T-helper 2 cell treated with Interferon-gamma antibody and Interleukin-4, amounts not matched to agents 5 μg/mL and 100 μg/mL, for 36 hours (primary cell): ENCODE measurements around the gene NDOR1.

Experiments used
- DNase-seq: peaks from one replicate; pipeline ENCODE4 v3.0.0; 2021; ENCODE audit warnings: low spot score
- H3K27ac Mint-ChIP-seq: one replicate; pipeline ENCODE4 v1.8.0; 2021; ENCODE audit warnings: mild to moderate bottlenecking, mixed read lengths
- H3K27me3 Mint-ChIP-seq: one replicate; pipeline ENCODE4 v1.8.0; 2021; ENCODE audit warnings: low read depth, mixed read lengths
- H3K36me3 Mint-ChIP-seq: one replicate; pipeline ENCODE4 v1.8.0; 2021; ENCODE audit warnings: low read depth, mixed read lengths
- H3K4me1 Mint-ChIP-seq: one replicate; pipeline ENCODE4 v1.8.0; 2021; ENCODE audit warnings: low read depth, mixed read lengths
- H3K4me3 Mint-ChIP-seq: one replicate; pipeline ENCODE4 v1.8.0; 2022; ENCODE audit warnings: mild to moderate bottlenecking, moderate library complexity, mixed read lengths
- H3K9me3 Mint-ChIP-seq: one replicate; pipeline ENCODE4 v1.8.0; 2021; ENCODE audit warnings: mixed read lengths

NDOR1 gene

GRCh38 chr9:137230705-137231371 lies 25.3 kb downstream of the NDOR1 start, which contains the start of gene SLC34A3:
TSS of gene SLC34A3 (plus strand) at chr9:137230901. CDS start at chr9:137231703, 802 bp downstream.
- Mint-ChIP-seq H3K9me3 (no peaks in the 10 kb centered on the region), H3K27me3 (peaks cover 2% of the 10 kb centered on the region), H3K4me3 (no peak within 1 kb of the TSS), H3K36me3 (no peaks in the 10 kb centered on the region), H3K27ac (no peak within 1 kb of the TSS), H3K4me1 (peaks cover 2% of the 10 kb centered on the region)
- no peak for DNase-seq

- Mint-ChIP-seq H3K27me3 (peaks cover 2% of the 10 kb centered on the region), H3K27ac (no peak overlapping the region), H3K36me3 (no peaks in the 10 kb centered on the region), H3K4me3 (no peak overlapping the region), H3K9me3 (no peaks in the 10 kb centered on the region), H3K4me1 (peaks cover 2% of the 10 kb centered on the region)
- DNase-seq: no peak
These were observed 26.0 kb downstream of the NDOR1 start for GRCh38 chr9:137231372-137232039.

GRCh38 chr9:137232101-137232500 lies 26.6 kb downstream of the NDOR1 start:
- no peaks in the 10 kb centered on the region for H3K9me3 Mint-ChIP-seq
- DNase-seq: no peak
- no peak overlapping the region for H3K4me3 Mint-ChIP-seq
- H3K36me3 Mint-ChIP-seq: no peaks in the 10 kb centered on the region
- no peak overlapping the region for H3K27ac Mint-ChIP-seq
- H3K27me3 Mint-ChIP-seq: peaks cover 2% of the 10 kb centered on the region
- peaks cover 2% of the 10 kb centered on the region for H3K4me1 Mint-ChIP-seq

- DNase-seq: no peak
- H3K27ac Mint-ChIP-seq: no peak overlapping the region
- peaks cover 2% of the 10 kb centered on the region for H3K4me1 Mint-ChIP-seq
- H3K4me3 Mint-ChIP-seq: no peak overlapping the region
- no peaks in the 10 kb centered on the region for H3K9me3 Mint-ChIP-seq
- H3K27me3 Mint-ChIP-seq: peaks cover 2% of the 10 kb centered on the region
- no peaks in the 10 kb centered on the region for H3K36me3 Mint-ChIP-seq
These were observed 27.0 kb downstream of the NDOR1 start for GRCh38 chr9:137232510-137232909.

DNA sequence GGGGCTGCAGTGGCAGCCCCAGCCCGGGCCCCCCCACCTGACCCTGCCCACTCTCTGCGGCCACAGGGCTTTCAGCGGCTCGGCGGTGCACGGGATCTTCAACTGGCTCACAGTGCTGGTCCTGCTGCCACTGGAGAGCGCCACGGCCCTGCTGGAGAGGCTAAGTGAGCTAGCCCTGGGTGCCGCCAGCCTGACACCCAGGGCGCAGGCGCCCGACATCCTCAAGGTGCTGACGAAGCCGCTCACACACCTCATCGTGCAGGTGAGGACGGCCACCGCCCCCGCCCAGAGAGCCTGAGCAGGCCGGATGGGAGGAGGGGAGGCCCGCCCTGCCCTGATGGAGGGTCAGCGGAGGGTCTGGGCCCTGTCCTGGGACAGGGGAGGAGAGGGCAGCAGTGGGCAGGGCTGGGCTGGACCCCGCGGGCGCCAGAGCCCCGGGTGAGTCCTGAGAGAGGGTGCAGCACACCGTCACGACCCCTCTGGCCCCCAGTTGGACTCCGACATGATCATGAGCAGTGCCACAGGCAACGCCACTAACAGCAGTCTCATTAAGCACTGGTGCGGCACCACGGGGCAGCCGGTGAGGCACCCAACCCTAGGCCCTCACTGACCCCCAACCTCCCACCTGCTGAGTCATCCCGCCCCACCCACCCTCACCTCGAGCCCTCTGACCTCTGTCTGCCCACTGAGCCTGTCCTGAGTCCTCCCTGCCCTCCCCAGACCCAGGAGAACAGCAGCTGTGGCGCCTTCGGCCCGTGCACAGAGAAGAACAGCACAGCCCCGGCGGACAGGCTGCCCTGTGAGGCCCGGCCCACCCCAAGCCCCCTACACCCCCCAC lies 27.9 kb downstream of the NDOR1 start:
- Mint-ChIP-seq H3K4me1 (no peaks in the 10 kb centered on the region), H3K36me3 (no peaks in the 10 kb centered on the region), H3K27ac (no peak overlapping the region), H3K4me3 (no peak overlapping the region), H3K9me3 (no peaks in the 10 kb centered on the region), H3K27me3 (no peaks in the 10 kb centered on the region)
- no peak for DNase-seq

GRCh38 chr9:137234055-137234697 lies 28.7 kb downstream of the NDOR1 start:
- H3K27me3 Mint-ChIP-seq: no peaks in the 10 kb centered on the region
- no peaks in the 10 kb centered on the region for H3K9me3 Mint-ChIP-seq
- H3K4me1 Mint-ChIP-seq: peaks cover 5% of the 10 kb centered on the region
- H3K4me3 Mint-ChIP-seq: no peak overlapping the region
- no peak overlapping the region for H3K27ac Mint-ChIP-seq
- no peaks in the 10 kb centered on the region for H3K36me3 Mint-ChIP-seq
- no peak for DNase-seq

GRCh38 chr9:137234758-137235423 lies 29.4 kb downstream of the NDOR1 start:
- no peak for DNase-seq
- peaks cover 5% of the 10 kb centered on the region for H3K4me1 Mint-ChIP-seq
- H3K27me3 Mint-ChIP-seq: no peaks in the 10 kb centered on the region
- no peak overlapping the region for H3K27ac Mint-ChIP-seq
- H3K36me3 Mint-ChIP-seq: no peaks in the 10 kb centered on the region
- no peak overlapping the region for H3K4me3 Mint-ChIP-seq
- H3K9me3 Mint-ChIP-seq: no peaks in the 10 kb centered on the region

- DNase-seq: no peak
- Mint-ChIP-seq H3K36me3 (no peaks in the 10 kb centered on the region), H3K4me1 (peaks cover 5% of the 10 kb centered on the region), H3K9me3 (no peaks in the 10 kb centered on the region), H3K27me3 (no peaks in the 10 kb centered on the region), H3K27ac (no peak overlapping the region), H3K4me3 (no peak overlapping the region)
These were observed 30.1 kb downstream of the NDOR1 start for GRCh38 chr9:137235424-137236237.

- no peak overlapping the region for H3K4me3 Mint-ChIP-seq
- no peaks in the 10 kb centered on the region for H3K9me3 Mint-ChIP-seq
- H3K36me3 Mint-ChIP-seq: peaks cover 3% of the 10 kb centered on the region
- H3K27me3 Mint-ChIP-seq: peaks cover 2% of the 10 kb centered on the region
- peaks cover 7% of the 10 kb centered on the region for H3K4me1 Mint-ChIP-seq
- H3K27ac Mint-ChIP-seq: no peak overlapping the region
- peak; percentile 86 for DNase-seq
These were observed 30.9 kb downstream of the NDOR1 start for GRCh38 chr9:137236238-137236935.

- peaks cover 7% of the 10 kb centered on the region for H3K4me1 Mint-ChIP-seq
- no peak overlapping the region for H3K27ac Mint-ChIP-seq
- peaks cover 2% of the 10 kb centered on the region for H3K27me3 Mint-ChIP-seq
- H3K36me3 Mint-ChIP-seq: peaks cover 5% of the 10 kb centered on the region
- H3K4me3 Mint-ChIP-seq: no peak overlapping the region
- DNase-seq: no peak
- no peaks in the 10 kb centered on the region for H3K9me3 Mint-ChIP-seq
These were observed 31.5 kb downstream of the NDOR1 start for GRCh38 chr9:137236936-137237421.

DNA sequence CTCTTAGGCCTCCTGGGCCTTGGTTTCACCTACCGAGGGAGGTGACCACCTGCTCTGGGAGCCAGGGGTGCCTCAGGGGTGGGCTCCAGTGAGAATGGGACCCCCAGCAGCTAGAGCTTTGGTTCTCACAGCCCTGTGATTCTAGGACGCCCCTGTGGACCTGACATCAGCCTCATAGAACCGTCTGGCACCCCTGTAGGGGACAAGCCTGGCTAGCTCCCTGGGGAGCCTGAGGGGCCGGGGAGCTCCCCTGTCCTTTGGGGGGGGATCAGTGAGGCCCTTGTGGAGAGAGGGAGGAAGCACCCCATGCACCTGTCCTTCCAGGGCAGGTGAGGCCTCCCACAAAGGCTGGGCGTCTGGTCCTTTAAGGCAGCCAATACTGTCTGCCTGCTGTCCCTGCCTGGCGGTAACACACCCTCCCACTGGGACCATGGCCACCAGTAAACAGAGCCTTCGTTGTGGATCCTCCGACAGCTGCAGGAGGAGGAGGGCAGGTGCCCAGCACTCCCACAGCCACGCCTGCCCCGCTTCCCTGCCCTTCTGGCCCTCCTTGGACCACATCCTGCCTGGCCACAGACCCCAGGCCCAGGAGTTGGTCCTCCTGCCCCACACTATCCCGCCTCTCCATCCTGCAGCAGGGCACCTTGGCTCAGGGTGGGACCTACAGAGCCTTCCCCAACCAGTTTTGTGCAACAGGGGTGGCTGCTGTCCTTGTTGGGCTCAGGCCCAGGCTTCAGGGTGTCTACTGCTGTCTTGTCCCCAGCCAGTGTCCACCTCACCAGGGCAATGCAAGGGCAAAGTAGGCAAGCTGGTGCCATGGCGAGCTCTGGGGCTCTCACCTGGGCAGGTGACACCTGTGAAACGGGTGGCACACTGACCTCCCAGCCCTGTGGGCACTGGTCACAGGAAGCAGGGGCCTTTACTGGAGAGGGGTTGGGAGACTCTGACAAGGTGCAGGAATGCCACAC lies 32.5 kb downstream of the NDOR1 start:
- H3K27me3 Mint-ChIP-seq: peaks cover 2% of the 10 kb centered on the region
- H3K9me3 Mint-ChIP-seq: no peaks in the 10 kb centered on the region
- peaks cover 16% of the 10 kb centered on the region for H3K36me3 Mint-ChIP-seq
- no peak for DNase-seq
- H3K4me1 Mint-ChIP-seq: peaks cover 15% of the 10 kb centered on the region
- no peak overlapping the region for H3K4me3 Mint-ChIP-seq
- no peak overlapping the region for H3K27ac Mint-ChIP-seq
